ENCODE measurements around the gene TMEM63A.
"Not testable (repeated sequence)": the region's sequence is repeated elsewhere in the genome, so short reads cannot be mapped to it uniquely, and the experiment has no call there.

TMEM63A gene

GRCh38 chr1:225908013-225908640 is 25.9 kb upstream of the TMEM63A start:
- DNase-seq = no peak

GRCh38 chr1:225907341-225907740 is 25.2 kb upstream of the TMEM63A start:
- DNase-seq = no peak

- DNase-seq = no peak
Measured at GRCh38 chr1:225906467-225906866, 24.3 kb upstream of the TMEM63A start.

- no peak for DNase-seq
Measured at GRCh38 chr1:225903623-225904022, 21.4 kb upstream of the TMEM63A start.

GRCh38 chr1:225899044-225899925 is 17.1 kb upstream of the TMEM63A start:
- DNase-seq = no peak

GRCh38 chr1:225897595-225898514 is 15.7 kb upstream of the TMEM63A start:
- no peak for DNase-seq

- no peak for DNase-seq
Measured at GRCh38 chr1:225896937-225897549, 14.9 kb upstream of the TMEM63A start.

- DNase-seq = no peak
Measured at GRCh38 chr1:225896494-225896893, 14.3 kb upstream of the TMEM63A start.

- no peak for DNase-seq
Measured at GRCh38 chr1:225892307-225892706, 10.1 kb upstream of the TMEM63A start.

GRCh38 chr1:225891229-225891972 is 9.2 kb upstream of the TMEM63A start:
- no peak for DNase-seq

- DNase-seq = no peak
Measured at GRCh38 chr1:225890346-225891228, 8.4 kb upstream of the TMEM63A start.

GRCh38 chr1:225889743-225890142 is 7.6 kb upstream of the TMEM63A start:
- DNase-seq = no peak

- DNase-seq = no peak
Measured at GRCh38 chr1:225888898-225889601, 6.9 kb upstream of the TMEM63A start, which contains the start of gene LEFTY1. LEFTY1 (minus strand) TSS chr1:225889146; CDS start chr1:225889066, 80 bp downstream.

- DNase-seq = no peak
Measured at GRCh38 chr1:225888289-225888897, 6.2 kb upstream of the TMEM63A start.

GRCh38 chr1:225887554-225888288 is 5.5 kb upstream of the TMEM63A start:
- not testable (repeated sequence) for DNase-seq

GRCh38 chr1:225887030-225887314 is 4.8 kb upstream of the TMEM63A start:
- no peak for DNase-seq

- DNase-seq = no peak
Measured at GRCh38 chr1:225886159-225887029, 4.2 kb upstream of the TMEM63A start.

GRCh38 chr1:225885336-225885735 is 3.2 kb upstream of the TMEM63A start:
- DNase-seq = no peak
